HepG2 (cell line): ENCODE measurements around the gene ZNF221. TPM values are rescaled to one million over a fixed set of nuclear protein-coding genes. Genes with fewer than 3 reads are reported as not detected.

Experiments used
- BRCA1 ChIP-seq: sonication (generic); formaldehyde crosslinking; IDR thresholded peaks from 2 replicates; pipeline ENCODE4 v1.4.0; 2020; ENCODE audit warnings: missing genetic modification reagents
- BRD4 ChIP-seq: sonication (generic); formaldehyde crosslinking; IDR thresholded peaks from 2 replicates; pipeline ENCODE4 v1.4.0; 2020; ENCODE audit warnings: missing genetic modification reagents
- GATAD1 ChIP-seq: IDR thresholded peaks from 2 replicates; pipeline ENCODE4 v1.6.1; 2016; ENCODE audit warnings: missing genetic modification reagents, missing compliant biosample characterization
- HNRNPUL1 ChIP-seq: fragments of 200-400 bp; formaldehyde crosslinking; IDR thresholded peaks from 2 replicates; pipeline ENCODE4 v1.6.1; 2017; ENCODE audit warnings: low read depth, mild to moderate bottlenecking, low read length, moderate library complexity
- KAT8 ChIP-seq: IDR thresholded peaks from 2 replicates; pipeline ENCODE4 v1.6.1; 2016; ENCODE audit warnings: missing genetic modification reagents, missing compliant biosample characterization
- KLF6 ChIP-seq: IDR thresholded peaks from 2 replicates; pipeline ENCODE4 v1.8.0; 2016; ENCODE audit warnings: missing biosample characterization, missing genetic modification reagents
- MAZ ChIP-seq, 2 experiments: sonication (generic) in 1 of 2; formaldehyde crosslinking in 1 of 2; IDR thresholded peaks; 2 replicates each; pipeline versions ENCODE4 v1.5.0 to v1.6.1; 2012 to 2020; ENCODE audit warnings: low read depth in 2 of 2, mild to moderate bottlenecking in 2 of 2, borderline replicate concordance in 1 of 2, improper control_type of control experiment in 1 of 2, low read length in 1 of 2, missing genetic modification reagents in 1 of 2, moderate library complexity in 1 of 2
- REPIN1 ChIP-seq: sonication (generic); formaldehyde crosslinking; IDR thresholded peaks from 2 replicates; pipeline ENCODE4 v1.8.0; 2022; ENCODE audit warnings: missing genetic modification reagents, low read depth, mild to moderate bottlenecking, borderline replicate concordance
- RXRB ChIP-seq: IDR thresholded peaks from 2 replicates; pipeline ENCODE4 v1.6.1; 2016; ENCODE audit warnings: borderline replicate concordance, missing genetic modification reagents, missing compliant biosample characterization
- ZFX ChIP-seq: sonication (generic); formaldehyde crosslinking; IDR thresholded peaks from 2 replicates; pipeline ENCODE4 v1.4.0; 2020; ENCODE audit warnings: mild to moderate bottlenecking, low read depth, missing genetic modification reagents, moderate library complexity
- ZNF101 ChIP-seq: sonication (generic); formaldehyde crosslinking; IDR thresholded peaks from 2 replicates; pipeline ENCODE4 v1.4.0; 2020; ENCODE audit warnings: mild to moderate bottlenecking, low read depth, missing genetic modification reagents, borderline replicate concordance
- ZNF552 ChIP-seq: sonication (generic); formaldehyde crosslinking; IDR thresholded peaks from 2 replicates; pipeline ENCODE4 v1.9.0; 2022; ENCODE audit warnings: missing genetic modification reagents, mild to moderate bottlenecking, borderline replicate concordance
- ZNF598 ChIP-seq: sonication (generic); formaldehyde crosslinking; IDR thresholded peaks from 2 replicates; pipeline ENCODE4 v1.5.1; 2020; ENCODE audit warnings: mild to moderate bottlenecking, missing genetic modification reagents, borderline replicate concordance
- ZSCAN31 ChIP-seq: sonication (generic); formaldehyde crosslinking; IDR thresholded peaks from 2 replicates; pipeline ENCODE4 v1.5.0; 2020; ENCODE audit warnings: low read depth, mild to moderate bottlenecking, missing genetic modification reagents
- polyA plus RNA-seq, 8 experiments: library from polyadenylated mRNA; depleted of rRNA in 3 of 8; stranded (reverse) in 7 of 8; unstranded in 1 of 8; fragments of >200 nt; fragmentation: Illumina TruSeq in 4 of 8; extraction: Trizol in 4 of 8; gene quantifications; 2 replicates each; pipeline versions ENCODE4 v1.2.1 to v1.2.3, GENCODE V29; 2011 to 2016; ENCODE audit warnings: low read depth in 4 of 8, missing spikeins in 1 of 8, mixed read lengths in 1 of 8; ENCODE audit not compliant: insufficient read depth in 1 of 8
- total RNA-seq, 5 experiments: library from RNA; depleted of rRNA; stranded (reverse); fragments of >200 nt; fragmentation: Illumina TruSeq; extraction: Trizol; gene quantifications; 2 replicates each; pipeline ENCODE4 v1.2.3, GENCODE V29; 2016; ENCODE audit warnings: low read depth in 1 of 5
- TF ChIP-seq, protein P1 (sequence below): sonication (generic); formaldehyde crosslinking; IDR thresholded peaks from 2 replicates; pipeline ENCODE4 v1.4.0; 2020; ENCODE audit warnings: missing genetic modification reagents
- TF ChIP-seq, protein P2 (sequence below): fragments of 450-650 bp; IDR thresholded peaks from 2 replicates; pipeline ENCODE4 v1.6.1; 2017
- TF ChIP-seq, protein P3 (sequence below): sonication (generic); formaldehyde crosslinking; IDR thresholded peaks from 2 replicates; pipeline ENCODE4 v1.5.1; 2020; ENCODE audit warnings: missing genetic modification reagents, mild to moderate bottlenecking, borderline replicate concordance
- TF ChIP-seq, protein P4 (sequence below): sonication (generic); formaldehyde crosslinking; IDR thresholded peaks from 2 replicates; pipeline ENCODE4 v1.5.1; 2020; ENCODE audit warnings: mild to moderate bottlenecking, missing genetic modification reagents, borderline replicate concordance

Gene ZNF221
- total and polyA plus RNA-seq, 2 of the 13 experiments (the other 11 are each of a cell fraction or from before 2014, with no cell fraction given) = 0.48 to 3.4 TPM

DNA sequence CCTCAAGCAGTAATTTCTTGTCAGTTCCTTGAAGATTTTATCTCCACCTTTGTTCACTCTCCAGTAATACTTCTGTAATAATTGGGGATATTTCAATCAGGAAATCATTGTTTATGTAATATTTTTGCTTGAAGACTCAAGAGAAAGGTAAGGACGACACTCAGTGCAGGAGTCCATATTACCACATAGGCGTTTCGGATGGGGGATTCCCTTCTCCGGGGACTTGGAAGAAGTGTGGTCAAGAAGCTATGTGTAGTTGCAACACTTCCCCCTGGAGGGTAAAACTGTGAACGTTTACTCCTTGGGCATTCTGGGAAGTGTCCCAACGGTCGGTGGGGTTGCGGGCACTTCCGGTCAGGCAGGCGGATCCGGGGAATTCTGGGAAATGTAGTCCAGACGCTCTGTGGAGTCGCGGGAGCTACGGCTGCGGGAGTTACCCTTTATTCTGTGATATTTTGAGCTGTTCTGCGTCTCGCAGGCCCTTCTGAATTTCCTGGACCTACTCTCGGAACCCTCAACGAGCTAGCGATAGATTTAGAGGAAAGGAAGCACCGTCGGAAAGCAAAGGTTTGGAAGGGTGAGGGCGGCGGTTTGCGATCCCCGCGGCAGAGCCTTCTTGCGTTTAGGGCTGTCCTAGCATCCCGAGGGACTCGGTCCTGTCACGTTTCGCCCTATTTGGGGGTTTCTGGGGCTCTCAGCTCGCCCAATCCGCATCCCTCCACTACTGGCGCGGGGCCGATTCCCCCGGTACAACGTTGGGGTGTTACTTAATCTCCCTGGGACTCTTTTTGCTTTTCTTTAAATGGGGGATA, at the start of gene ZNF221 (continued):
- TF ChIP-seq, protein P1, sequence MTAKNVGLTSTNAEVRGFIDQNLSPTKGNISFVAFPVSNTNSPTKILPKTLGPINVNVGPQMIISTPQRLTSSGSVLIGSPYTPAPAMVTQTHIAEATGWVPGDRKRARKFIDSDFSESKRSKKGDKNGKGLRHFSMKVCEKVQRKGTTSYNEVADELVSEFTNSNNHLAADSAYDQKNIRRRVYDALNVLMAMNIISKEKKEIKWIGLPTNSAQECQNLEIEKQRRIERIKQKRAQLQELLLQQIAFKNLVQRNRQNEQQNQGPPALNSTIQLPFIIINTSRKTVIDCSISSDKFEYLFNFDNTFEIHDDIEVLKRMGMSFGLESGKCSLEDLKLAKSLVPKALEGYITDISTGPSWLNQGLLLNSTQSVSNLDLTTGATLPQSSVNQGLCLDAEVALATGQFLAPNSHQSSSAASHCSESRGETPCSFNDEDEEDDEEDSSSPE (CRISPR knock-in tag) = peak; percentile 63; the same call in 1 of the 2 replicates
- peak; percentile 55 for TF ChIP-seq RXRB
- TF ChIP-seq KLF6 (CRISPR knock-in tag) = peak; percentile 71; the same call in 1 of the 2 replicates
- no peak for TF ChIP-seq ZNF101 (CRISPR knock-in tag)
- peak; percentile 68 for TF ChIP-seq ZNF598 (CRISPR knock-in tag)
- TF ChIP-seq, protein P2, sequence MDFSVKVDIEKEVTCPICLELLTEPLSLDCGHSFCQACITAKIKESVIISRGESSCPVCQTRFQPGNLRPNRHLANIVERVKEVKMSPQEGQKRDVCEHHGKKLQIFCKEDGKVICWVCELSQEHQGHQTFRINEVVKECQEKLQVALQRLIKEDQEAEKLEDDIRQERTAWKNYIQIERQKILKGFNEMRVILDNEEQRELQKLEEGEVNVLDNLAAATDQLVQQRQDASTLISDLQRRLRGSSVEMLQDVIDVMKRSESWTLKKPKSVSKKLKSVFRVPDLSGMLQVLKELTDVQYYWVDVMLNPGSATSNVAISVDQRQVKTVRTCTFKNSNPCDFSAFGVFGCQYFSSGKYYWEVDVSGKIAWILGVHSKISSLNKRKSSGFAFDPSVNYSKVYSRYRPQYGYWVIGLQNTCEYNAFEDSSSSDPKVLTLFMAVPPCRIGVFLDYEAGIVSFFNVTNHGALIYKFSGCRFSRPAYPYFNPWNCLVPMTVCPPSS = no peak
- peak; percentile 71; the same call in 1 of the 2 replicates for TF ChIP-seq REPIN1 (CRISPR knock-in tag)
- TF ChIP-seq ZNF552 = no peak
- no peak for TF ChIP-seq HNRNPUL1
- peak; percentile 37; the same call in 1 of the 2 replicates for TF ChIP-seq MAZ (IDR thresholded peaks at IDR 0.05; ENCODE audit: borderline replicate concordance, low read depth, low read length)
- no peak for TF ChIP-seq MAZ (CRISPR knock-in tag; IDR thresholded peaks at IDR 0.05; ENCODE audit: low read depth)
- TF ChIP-seq KAT8 (CRISPR knock-in tag) = peak; percentile 95
- TF ChIP-seq, protein P3, sequence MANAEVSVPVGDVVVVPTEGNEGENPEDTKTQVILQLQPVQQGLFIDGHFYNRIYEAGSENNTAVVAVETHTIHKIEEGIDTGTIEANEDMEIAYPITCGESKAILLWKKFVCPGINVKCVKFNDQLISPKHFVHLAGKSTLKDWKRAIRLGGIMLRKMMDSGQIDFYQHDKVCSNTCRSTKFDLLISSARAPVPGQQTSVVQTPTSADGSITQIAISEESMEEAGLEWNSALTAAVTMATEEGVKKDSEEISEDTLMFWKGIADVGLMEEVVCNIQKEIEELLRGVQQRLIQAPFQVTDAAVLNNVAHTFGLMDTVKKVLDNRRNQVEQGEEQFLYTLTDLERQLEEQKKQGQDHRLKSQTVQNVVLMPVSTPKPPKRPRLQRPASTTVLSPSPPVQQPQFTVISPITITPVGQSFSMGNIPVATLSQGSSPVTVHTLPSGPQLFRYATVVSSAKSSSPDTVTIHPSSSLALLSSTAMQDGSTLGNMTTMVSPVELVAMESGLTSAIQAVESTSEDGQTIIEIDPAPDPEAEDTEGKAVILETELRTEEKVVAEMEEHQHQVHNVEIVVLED (CRISPR knock-in tag) = peak; percentile 74; the same call in 1 of the 2 replicates
- TF ChIP-seq GATAD1 (CRISPR knock-in tag) = peak; percentile 89
- TF ChIP-seq ZSCAN31 = no peak
- no peak for TF ChIP-seq BRCA1 (CRISPR knock-in tag)
- TF ChIP-seq, protein P4, sequence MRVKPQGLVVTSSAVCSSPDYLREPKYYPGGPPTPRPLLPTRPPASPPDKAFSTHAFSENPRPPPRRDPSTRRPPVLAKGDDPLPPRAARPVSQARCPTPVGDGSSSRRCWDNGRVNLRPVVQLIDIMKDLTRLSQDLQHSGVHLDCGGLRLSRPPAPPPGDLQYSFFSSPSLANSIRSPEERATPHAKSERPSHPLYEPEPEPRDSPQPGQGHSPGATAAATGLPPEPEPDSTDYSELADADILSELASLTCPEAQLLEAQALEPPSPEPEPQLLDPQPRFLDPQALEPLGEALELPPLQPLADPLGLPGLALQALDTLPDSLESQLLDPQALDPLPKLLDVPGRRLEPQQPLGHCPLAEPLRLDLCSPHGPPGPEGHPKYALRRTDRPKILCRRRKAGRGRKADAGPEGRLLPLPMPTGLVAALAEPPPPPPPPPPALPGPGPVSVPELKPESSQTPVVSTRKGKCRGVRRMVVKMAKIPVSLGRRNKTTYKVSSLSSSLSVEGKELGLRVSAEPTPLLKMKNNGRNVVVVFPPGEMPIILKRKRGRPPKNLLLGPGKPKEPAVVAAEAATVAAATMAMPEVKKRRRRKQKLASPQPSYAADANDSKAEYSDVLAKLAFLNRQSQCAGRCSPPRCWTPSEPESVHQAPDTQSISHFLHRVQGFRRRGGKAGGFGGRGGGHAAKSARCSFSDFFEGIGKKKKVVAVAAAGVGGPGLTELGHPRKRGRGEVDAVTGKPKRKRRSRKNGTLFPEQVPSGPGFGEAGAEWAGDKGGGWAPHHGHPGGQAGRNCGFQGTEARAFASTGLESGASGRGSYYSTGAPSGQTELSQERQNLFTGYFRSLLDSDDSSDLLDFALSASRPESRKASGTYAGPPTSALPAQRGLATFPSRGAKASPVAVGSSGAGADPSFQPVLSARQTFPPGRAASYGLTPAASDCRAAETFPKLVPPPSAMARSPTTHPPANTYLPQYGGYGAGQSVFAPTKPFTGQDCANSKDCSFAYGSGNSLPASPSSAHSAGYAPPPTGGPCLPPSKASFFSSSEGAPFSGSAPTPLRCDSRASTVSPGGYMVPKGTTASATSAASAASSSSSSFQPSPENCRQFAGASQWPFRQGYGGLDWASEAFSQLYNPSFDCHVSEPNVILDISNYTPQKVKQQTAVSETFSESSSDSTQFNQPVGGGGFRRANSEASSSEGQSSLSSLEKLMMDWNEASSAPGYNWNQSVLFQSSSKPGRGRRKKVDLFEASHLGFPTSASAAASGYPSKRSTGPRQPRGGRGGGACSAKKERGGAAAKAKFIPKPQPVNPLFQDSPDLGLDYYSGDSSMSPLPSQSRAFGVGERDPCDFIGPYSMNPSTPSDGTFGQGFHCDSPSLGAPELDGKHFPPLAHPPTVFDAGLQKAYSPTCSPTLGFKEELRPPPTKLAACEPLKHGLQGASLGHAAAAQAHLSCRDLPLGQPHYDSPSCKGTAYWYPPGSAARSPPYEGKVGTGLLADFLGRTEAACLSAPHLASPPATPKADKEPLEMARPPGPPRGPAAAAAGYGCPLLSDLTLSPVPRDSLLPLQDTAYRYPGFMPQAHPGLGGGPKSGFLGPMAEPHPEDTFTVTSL (CRISPR knock-in tag) = peak; percentile 10; the same call in 1 of the 2 replicates
- no peak for TF ChIP-seq BRD4
- peak; percentile 57 for TF ChIP-seq ZFX (CRISPR knock-in tag)
